Activated T-cell treated with anti-CD3 and anti-CD28 coated beads, Interleukin-2, amount 50 U/mL, for 1 hour (primary cell): ENCODE results near the gene ABRACL.

ENCODE experiments used
- DNase-seq: peaks from one replicate; pipeline ENCODE4 v3.0.0-alpha.2; 2020

ABRACL gene

DNA sequence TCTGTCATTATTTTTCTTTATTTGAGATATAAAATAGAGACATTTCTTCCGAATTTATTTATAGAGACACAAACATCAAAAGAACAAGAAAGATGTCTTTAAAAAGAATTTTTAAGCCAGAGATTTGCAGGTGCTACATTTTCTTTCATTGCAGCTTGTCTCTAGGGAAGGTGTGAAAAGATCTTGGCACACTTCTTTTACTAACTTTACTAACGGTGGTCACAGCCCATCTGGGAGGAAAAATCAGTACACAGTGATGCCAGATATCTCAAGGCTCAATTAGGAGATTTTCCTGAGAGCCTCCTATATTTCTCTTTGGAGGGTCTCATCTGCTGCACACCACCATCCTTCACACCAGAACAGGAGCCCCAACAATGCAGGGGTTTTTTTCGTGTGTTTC lies 29.5 kb downstream of the ABRACL start:
- no peak for DNase-seq

DNA sequence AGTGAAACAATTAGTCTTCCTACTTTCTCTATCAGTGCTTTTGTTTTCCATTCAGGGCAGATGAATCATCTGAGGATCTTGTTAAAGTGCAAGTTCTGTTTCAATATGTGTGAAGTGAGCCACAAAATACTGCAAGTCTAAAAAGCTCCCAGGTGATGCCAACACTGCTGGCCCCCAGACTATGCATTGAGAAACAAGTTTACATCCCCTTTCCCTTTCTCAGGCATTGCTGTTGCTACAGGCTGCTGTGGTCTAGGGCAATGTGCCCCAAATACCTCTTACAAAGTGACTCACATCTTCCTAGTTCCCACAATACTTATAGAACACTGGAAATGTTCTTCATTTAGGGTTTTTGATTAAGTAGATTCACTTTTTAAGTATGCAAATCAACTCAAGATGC lies 31.8 kb downstream of the ABRACL start:
- no peak for DNase-seq

DNA sequence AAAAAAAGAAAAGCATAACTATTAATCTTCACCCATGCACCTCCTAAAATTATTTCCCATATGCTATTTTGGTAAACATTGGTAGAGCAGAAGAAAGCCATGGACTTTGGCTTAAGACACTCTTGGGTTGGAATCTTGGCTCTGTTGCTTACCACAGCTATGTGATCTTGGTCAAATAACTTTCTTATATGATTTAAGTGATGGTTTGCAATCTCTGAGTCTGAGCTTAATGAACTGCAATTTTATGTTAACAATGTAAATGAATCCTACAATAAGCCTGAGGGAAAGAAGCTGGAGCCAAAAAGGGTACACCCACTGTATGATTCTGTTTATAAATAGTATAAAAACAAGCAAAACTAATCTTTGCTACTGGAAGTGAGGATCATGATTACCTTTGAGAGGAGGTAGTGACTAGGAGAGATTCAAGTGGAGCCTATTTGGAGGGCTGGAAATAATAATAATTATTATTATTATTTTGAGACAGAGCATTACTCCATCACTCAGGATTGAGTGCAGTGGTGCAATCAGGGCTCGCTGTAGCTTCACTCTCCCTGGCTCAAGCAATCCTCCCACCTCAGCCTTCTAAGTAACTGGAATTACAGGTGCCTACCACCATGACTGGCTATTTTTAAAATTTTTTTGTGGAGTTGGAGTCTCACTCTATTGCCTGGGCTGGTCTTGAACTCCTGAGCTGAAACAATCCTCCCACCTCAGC lies 34.5 kb downstream of the ABRACL start:
- no peak for DNase-seq

DNA sequence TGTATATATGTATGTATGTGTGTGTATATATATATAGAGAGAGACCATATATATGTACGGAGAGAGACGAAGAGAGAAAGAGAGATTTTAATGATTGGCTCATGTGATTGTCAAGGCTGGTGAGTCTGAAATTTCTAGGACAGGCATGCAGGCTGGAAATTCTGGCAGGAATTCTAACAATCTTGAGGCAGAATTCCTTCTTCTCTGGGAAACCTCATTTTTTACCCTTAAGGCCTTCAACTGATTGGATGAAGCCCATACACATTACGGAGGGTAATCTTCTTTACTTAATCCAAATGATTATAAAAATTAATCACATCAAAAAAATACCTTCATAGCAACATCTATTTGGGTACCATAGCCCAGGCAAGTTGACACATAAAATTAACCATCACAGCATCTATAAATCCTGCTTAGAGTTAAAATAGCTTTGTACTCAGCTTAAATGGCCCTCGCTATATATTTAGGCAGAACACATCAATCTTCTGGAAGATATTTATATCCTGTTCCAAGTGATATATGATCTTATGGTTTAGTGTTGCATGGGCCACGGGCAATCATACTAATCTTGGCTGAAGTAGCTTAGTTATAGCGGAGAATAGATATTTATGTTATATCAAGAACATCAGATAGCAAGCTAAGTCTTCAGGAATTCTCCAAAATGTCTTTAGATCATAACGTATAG lies 36.6 kb downstream of the ABRACL start:
- DNase-seq, result no peak

DNA sequence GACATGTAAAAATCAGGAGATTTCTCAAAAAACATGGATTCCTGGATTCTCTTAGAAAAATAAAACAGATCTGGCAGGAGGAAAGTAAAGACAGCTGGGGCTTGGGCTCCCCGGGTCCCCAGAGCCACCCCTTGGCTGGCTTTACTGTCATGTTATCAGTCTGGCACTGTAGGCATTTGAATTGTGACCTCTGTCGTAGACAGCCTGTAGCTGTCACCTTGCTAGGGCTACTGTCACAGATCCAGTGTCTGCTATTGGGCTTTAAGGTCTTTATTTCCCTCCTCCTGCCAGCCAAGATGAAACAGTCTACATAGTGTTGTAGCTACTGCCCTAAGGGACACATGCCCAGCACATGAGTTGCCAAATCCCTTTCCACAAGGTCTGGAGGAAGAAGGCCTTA lies 37.5 kb downstream of the ABRACL start:
- DNase-seq, result no peak

DNA sequence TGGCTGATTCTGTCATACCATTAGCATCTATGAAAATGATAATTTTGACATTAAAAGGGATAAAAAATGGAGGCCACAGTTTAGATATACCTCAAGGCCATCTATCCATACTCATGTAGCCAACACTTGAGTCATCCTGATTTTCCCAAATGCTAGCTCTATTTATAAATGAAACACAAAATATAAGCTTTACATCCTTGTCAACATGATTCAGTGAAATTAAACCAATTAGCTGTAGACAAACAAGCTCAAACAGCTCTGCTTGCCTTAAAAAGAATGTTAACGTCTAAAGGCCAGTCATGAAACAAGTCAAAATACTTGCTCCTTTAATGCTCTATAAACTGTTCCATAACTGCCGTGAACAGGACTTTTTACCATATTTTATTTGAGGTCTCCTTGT lies 40.3 kb downstream of the ABRACL start:
- no peak for DNase-seq

DNA sequence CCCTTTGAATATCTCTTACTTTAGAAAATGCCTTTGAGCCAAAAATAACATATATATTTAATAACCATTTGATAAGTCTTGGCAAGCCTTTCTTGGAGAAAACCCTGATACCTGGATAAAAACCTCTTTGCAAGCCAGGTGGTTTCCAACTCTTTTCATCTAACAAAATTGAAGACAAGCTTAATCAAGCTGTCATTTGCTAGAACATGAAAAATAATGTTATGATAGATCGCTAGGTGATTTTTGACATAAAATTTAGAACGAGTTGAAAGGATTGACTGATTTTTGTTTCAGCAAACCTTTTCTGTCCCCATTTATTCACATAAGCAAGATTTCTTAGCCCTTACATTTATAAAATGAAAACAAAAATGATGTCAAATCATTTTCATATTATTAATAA lies 44.6 kb downstream of the ABRACL start:
- no peak for DNase-seq

DNA sequence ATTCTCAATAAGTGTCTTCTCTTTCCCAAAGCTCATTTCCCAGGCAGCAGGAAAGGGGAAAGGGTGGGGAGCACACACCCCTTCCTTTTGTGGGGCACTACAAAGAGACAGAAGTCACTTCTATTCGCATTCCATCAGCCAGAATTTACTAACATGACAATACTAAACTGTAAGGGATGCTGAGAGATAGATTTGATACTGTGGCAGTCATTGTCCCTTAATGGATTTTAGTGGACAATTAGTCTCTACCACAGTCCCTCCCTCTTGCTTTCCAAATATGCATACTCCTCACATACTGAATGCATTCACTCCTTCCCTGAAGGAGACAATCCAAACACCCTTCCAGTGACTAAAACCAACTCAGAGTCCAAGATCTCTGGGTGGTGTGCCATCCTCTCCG lies 50.5 kb downstream of the ABRACL start:
- no peak for DNase-seq

DNA sequence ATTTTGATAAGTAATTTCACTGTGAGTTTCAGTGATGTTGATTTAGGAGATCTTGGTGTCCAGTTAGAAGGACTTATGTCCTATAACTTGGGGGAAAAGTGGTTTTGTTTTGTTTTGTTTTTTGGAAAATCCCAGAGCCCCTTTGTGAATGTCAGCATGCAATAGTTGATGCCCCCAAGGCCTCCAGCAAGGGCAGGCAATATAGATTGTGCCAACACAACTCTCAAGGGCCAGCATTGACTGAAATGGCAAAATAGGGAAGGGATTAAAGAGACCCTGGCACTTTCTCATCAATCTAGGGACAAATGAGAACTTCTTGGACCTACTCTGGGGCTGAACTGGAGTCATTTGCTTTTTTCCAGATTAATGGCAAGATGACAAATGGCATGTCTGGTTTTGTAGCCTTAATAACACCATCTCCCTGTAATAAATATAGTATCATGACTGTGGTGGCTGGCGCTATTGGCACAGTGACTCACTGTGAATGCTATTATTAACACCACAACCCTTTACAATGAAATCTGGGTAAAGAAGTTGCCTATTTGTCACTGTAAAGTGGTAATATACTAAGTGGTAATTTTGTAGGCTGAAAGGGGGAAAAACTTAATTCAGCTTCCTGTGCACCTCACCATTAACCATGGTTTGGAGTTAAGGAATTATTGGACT lies 51.8 kb downstream of the ABRACL start:
- no peak for DNase-seq

DNA sequence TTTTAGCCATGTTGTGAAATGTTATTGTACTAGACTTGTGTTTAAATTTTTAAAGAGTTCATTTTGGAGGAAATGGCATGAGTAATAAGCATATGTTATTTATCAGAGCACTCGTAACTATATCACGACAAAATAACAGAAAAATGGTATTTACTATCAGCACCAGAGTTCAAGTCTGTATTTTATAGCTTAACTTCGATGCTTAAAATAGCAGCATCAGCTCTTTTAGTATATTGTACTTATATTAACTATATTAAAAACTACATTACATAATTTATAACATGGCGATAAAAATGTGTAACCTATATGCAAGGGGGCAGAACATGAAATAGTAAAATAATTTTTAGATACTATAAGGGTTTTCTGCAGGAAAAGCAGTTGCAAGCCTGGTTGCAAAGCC lies 52.9 kb downstream of the ABRACL start:
- no peak for DNase-seq

DNA sequence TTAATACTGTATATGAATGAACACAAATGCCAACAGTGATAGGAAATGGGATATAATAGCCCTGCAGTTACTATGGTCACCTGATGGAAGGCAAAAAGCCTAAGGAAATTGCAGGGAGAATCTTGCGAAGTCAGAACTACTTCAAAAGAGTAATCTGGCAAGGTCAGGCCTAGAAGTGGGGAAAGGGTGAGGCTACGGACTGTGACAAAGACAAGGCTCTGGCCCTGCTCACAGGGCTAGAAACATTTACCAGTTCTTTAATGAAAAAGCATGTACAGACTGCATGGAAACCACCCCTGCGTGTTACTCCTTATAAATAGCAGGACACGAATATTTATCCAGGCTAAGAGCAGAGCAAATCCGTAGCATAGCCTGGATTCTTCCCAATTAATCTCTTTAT lies 53.8 kb downstream of the ABRACL start:
- no peak for DNase-seq

DNA sequence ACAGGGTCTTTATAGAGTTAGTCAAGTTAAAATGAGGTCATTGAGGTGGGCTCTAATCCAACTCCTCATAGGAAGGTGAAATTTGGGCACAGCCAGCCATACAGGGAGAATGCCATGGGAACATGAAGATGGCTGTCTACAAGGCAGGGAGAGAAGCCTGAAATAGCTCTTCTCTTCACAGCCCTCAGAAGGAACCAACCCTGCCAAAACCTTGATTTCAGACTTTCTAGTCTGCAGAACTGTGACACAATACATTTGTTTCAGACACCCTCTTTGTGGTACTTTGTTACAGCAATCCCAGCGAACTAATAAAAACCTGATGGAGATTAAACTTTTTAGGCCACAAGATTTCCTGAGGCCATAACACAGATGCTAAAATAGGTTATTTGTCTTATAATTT lies 63.3 kb downstream of the ABRACL start:
- no peak for DNase-seq
